Keratinocyte (primary cell): ENCODE measurements around the gene SLC1A6.

Source experiments
- EZH2 ChIP-seq: IDR thresholded peaks from one replicate; pipeline ENCODE4 v1.6.1; 2012; ENCODE audit warnings: inconsistent platforms, mild to moderate bottlenecking, low read length, moderate library complexity
- TF ChIP-seq, protein P1 (sequence below), 3 experiments: IDR thresholded peaks in 1 of 3; conservative IDR thresholded peaks in 1 of 3; optimal IDR thresholded peaks in 1 of 3; 2 replicates in 2 of 3; 3 replicates in 1 of 3; pipeline versions ENCODE3 to v1.5.1; 2011; ENCODE audit warnings: low read length in 3 of 3, mild to moderate bottlenecking in 3 of 3, moderate library complexity in 2 of 3, control low read depth in 1 of 3, inconsistent platforms in 1 of 3; ENCODE audit not compliant: insufficient read depth in 2 of 3; ENCODE audit errors: extremely low read depth in 1 of 3

- TF ChIP-seq, protein P1, sequence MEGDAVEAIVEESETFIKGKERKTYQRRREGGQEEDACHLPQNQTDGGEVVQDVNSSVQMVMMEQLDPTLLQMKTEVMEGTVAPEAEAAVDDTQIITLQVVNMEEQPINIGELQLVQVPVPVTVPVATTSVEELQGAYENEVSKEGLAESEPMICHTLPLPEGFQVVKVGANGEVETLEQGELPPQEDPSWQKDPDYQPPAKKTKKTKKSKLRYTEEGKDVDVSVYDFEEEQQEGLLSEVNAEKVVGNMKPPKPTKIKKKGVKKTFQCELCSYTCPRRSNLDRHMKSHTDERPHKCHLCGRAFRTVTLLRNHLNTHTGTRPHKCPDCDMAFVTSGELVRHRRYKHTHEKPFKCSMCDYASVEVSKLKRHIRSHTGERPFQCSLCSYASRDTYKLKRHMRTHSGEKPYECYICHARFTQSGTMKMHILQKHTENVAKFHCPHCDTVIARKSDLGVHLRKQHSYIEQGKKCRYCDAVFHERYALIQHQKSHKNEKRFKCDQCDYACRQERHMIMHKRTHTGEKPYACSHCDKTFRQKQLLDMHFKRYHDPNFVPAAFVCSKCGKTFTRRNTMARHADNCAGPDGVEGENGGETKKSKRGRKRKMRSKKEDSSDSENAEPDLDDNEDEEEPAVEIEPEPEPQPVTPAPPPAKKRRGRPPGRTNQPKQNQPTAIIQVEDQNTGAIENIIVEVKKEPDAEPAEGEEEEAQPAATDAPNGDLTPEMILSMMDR (optimal IDR thresholded peaks at IDR 0.05 in 1 of 3, IDR thresholded peaks at IDR 0.05 in 1 of 3, conservative IDR thresholded peaks at IDR 0.05 in 1 of 3; ENCODE audit: extremely low read depth in 1 of 3, insufficient read depth in 2 of 3, low read length in 3 of 3) = no peak
- TF ChIP-seq EZH2 = no peak
These were observed at the start of gene SLC1A6 for GRCh38 chr19:14979476-14980255.
